K562 (cell line): ENCODE measurements around the gene TBX3. TPM values are rescaled to one million over a fixed set of nuclear protein-coding genes. Genes with fewer than 3 reads are reported as not detected.

Experiments
- ATAC-seq: fragments of 200-7000 bp; cut with Tn5 transposase; 3 replicates; pipeline ENCODE4 v1.9.1; 2020; ENCODE audit warnings: moderate library complexity
- BruUV-seq: library from RNA; stranded (reverse); fragments of 400-500 nt; replicated peaks from 2 replicates; lab custom pipeline; 2021; lab: Mats Ljungman, UMichigan
- CTCF ChIA-PET: fragments of 300-600 bp; formaldehyde crosslinking; extraction: SDS; loops from one replicate; lab custom pipeline; 2021; ENCODE audit warnings: low intra/inter-chr PET ratio; lab: Yijun Ruan, JAX
- POLR2A ChIA-PET: fragments of 300-600, 350-650 bp; sonication (Branson Sonifier 250); formaldehyde crosslinking; extraction: SDS; loops from one replicate; lab custom pipeline; 2021; ENCODE audit warnings: antibody characterized with exemption, inconsistent platforms; lab: Yijun Ruan, JAX
- DNase-seq, 4 experiments: peaks; one replicate each; pipeline versions ENCODE4 v3.0.0 to v3.0.0-alpha.2; 2011 to 2018; ENCODE audit warnings: low spot score in 3 of 4, mixed read lengths in 3 of 4; ENCODE audit errors: extremely low read depth in 1 of 4
- FAIRE-seq: peaks from 2 replicates; lab custom pipeline; 2011; peaks lifted over from hg19 to GRCh38; lab: Jason Lieb, UNC
- H2AFZ ChIP-seq: 2 replicates; pipeline ENCODE4 v1.6.0; 2011; ENCODE audit warnings: low read depth, low read length, control low read depth, inconsistent platforms
- H3K27ac ChIP-seq: fragments of 200-600 bp; 3 replicates; pipeline ENCODE4 v1.8.0; 2011; ENCODE audit warnings: low read depth, mild to moderate bottlenecking, control low read depth, inconsistent platforms, low read length, moderate library complexity, mixed read lengths; ENCODE audit errors: extremely low read depth
- H3K27me3 ChIP-seq, 2 experiments: fragments of 300-600 bp in 1 of 2; 2 replicates in 1 of 2; 3 replicates in 1 of 2; pipeline versions ENCODE4 v1.6.0 to v1.8.0; 2011; ENCODE audit warnings: inconsistent platforms in 2 of 2, low read length in 2 of 2, mild to moderate bottlenecking in 1 of 2, mixed read lengths in 1 of 2, moderate library complexity in 1 of 2; ENCODE audit not compliant: control insufficient read depth in 2 of 2, insufficient read depth in 2 of 2
- H3K36me3 ChIP-seq: fragments of 300-600 bp; 3 replicates; pipeline ENCODE4 v1.8.0; 2011; ENCODE audit warnings: mild to moderate bottlenecking, low read length, inconsistent platforms; ENCODE audit not compliant: control insufficient read depth, insufficient read depth
- H3K4me1 ChIP-seq, 2 experiments: fragments of 200-600 bp in 1 of 2; replicated peaks in 1 of 2; 2 replicates in 1 of 2; 3 replicates in 1 of 2; pipeline versions ENCODE4 v1.5.1 to v1.8.0; 2011; ENCODE audit warnings: inconsistent platforms in 2 of 2, low read length in 2 of 2, mild to moderate bottlenecking in 1 of 2, mixed read lengths in 1 of 2, moderate library complexity in 1 of 2; ENCODE audit not compliant: control insufficient read depth in 2 of 2, insufficient read depth in 2 of 2
- H3K4me2 ChIP-seq: 2 replicates; pipeline ENCODE4 v1.6.1; 2011; ENCODE audit warnings: low read length, control low read depth, inconsistent platforms, mixed read lengths; ENCODE audit not compliant: insufficient read depth
- H3K4me3 ChIP-seq: fragments of 200-600 bp; sonication (generic), shearing (Covaris generic); 2 replicates; pipeline ENCODE4 v1.5.1; 2016; ENCODE audit warnings: control low read depth, inconsistent platforms
- H3K79me2 ChIP-seq: fragments of 200-600 bp; 3 replicates; pipeline ENCODE4 v1.8.0; 2011; ENCODE audit warnings: low read length, inconsistent platforms; ENCODE audit not compliant: control insufficient read depth, insufficient read depth
- H3K9ac ChIP-seq, 2 experiments: 2 replicates each; pipeline versions ENCODE4 v1.6.0 to v1.6.1; 2011; ENCODE audit warnings: low read depth in 2 of 2, low read length in 2 of 2, control low read depth in 1 of 2, inconsistent platforms in 1 of 2, mild to moderate bottlenecking in 1 of 2, mixed read lengths in 1 of 2; ENCODE audit not compliant: insufficient read depth in 1 of 2
- H3K9me1 ChIP-seq: one replicate; pipeline ENCODE4 v1.6.0; 2011; ENCODE audit warnings: inconsistent platforms, mild to moderate bottlenecking, low read length, moderate library complexity; ENCODE audit not compliant: control insufficient read depth, insufficient read depth
- H3K9me3 ChIP-seq: replicated peaks from 2 replicates; pipeline ENCODE4 v1.5.1; 2011; ENCODE audit warnings: low read depth, low read length, inconsistent platforms; ENCODE audit not compliant: control insufficient read depth, insufficient read depth
- H4K20me1 ChIP-seq: replicated peaks from 2 replicates; pipeline ENCODE4 v1.6.1; 2011; ENCODE audit warnings: low read length, inconsistent platforms, mixed read lengths; ENCODE audit not compliant: control insufficient read depth, insufficient read depth
- ARID1B ChIP-seq: fragments of 450-650 bp; IDR thresholded peaks from 2 replicates; pipeline ENCODE4 v1.6.1; 2016; ENCODE audit warnings: antibody characterized with exemption, mild to moderate bottlenecking, inconsistent platforms
- ETV6 ChIP-seq, 3 experiments: fragments of 150-350 bp in 1 of 3; sonication (generic) in 1 of 3; formaldehyde crosslinking in 1 of 3; IDR thresholded peaks; 2 replicates each; pipeline versions ENCODE4 v1.6.1 to v1.8.0; 2014 to 2022; ENCODE audit warnings: borderline replicate concordance in 2 of 3, low read depth in 2 of 3, antibody characterized with exemption in 1 of 3, low read length in 1 of 3, mild to moderate bottlenecking in 1 of 3, missing genetic modification reagents in 1 of 3
- NR2C2 ChIP-seq, 2 experiments: fragments of 200-800 bp in 1 of 2; sonication (Bioruptor generic) in 1 of 2; sonication (generic) in 1 of 2; formaldehyde crosslinking in 1 of 2; IDR thresholded peaks; 2 replicates each; pipeline versions ENCODE4 v1.6.1 to v1.8.0; 2016 to 2022; ENCODE audit warnings: mild to moderate bottlenecking in 1 of 2, missing compliant biosample characterization in 1 of 2, missing genetic modification characterization in 1 of 2, missing genetic modification reagents in 1 of 2
- ZNF655 ChIP-seq: fragments of 250-450 bp; sonication (Bioruptor Pico); IDR thresholded peaks from 2 replicates; pipeline ENCODE4 v1.5.0; 2021
- WGBS: fragments of 100-300 bp; shearing (Covaris generic); methylation state at CpG from one replicate; pipeline ENCODE4 v1.1.6; 2016; ENCODE audit warnings: low coverage, mixed read lengths; ENCODE audit not compliant: insufficient coverage; ENCODE audit errors: missing lambda C conversion rate; 5-methylcytosine and 5-hydroxymethylcytosine counted together
- in situ Hi-C: fragments of 300-500 bp; cut with MboI; formaldehyde crosslinking; loops from 4 replicates; pipeline ENCODE4 v1.15.0; 2018; ENCODE audit warnings: inconsistent platforms, mixed read lengths
- intact Hi-C: fragments of 100-400 bp; cut with micrococcal nuclease; formaldehyde crosslinking; loops from 2 replicates; pipeline ENCODE4 v1.14.2; 2022
- polyA plus RNA-seq, 8 experiments: library from polyadenylated mRNA; depleted of rRNA in 4 of 8; stranded (reverse) in 5 of 8; unstranded in 3 of 8; fragments of >200 nt; fragmentation: Nextera tagmentation in 2 of 8; fragmentation: Illumina TruSeq in 1 of 8; extraction: Ambion mirVana in 2 of 8; extraction: Trizol in 1 of 8; gene quantifications; 2 replicates each; pipeline versions ENCODE4 v1.2.1 to v1.2.3, GENCODE V29; 2011 to 2014; ENCODE audit warnings: inconsistent platforms in 1 of 8, missing spikeins in 1 of 8
- total RNA-seq, 7 experiments: library from RNA; depleted of rRNA in 6 of 7; stranded (reverse); fragments of >200 nt in 6 of 7; fragmentation: Illumina TruSeq in 2 of 7; extraction: Trizol in 2 of 7; gene quantifications; 2 replicates each; pipeline versions ENCODE4 v1.2.1 to v1.2.3, GENCODE V29; 2011 to 2021; ENCODE audit warnings: low replicate concordance in 1 of 7
- TF ChIP-seq, protein P1 (sequence below), 3 experiments: fragments of 200-800 bp in 1 of 3; fragments of 250-450 bp in 1 of 3; fragments of 450-650 bp in 1 of 3; sonication (Bioruptor Pico) in 1 of 3; sonication (Bioruptor generic) in 1 of 3; formaldehyde crosslinking in 1 of 3; IDR thresholded peaks; 2 replicates each; pipeline versions ENCODE4 v1.6.1 to v1.8.0; 2016 to 2022; ENCODE audit warnings: mild to moderate bottlenecking in 2 of 3, missing genetic modification characterization in 2 of 3, missing compliant biosample characterization in 1 of 3, moderate library complexity in 1 of 3

The TBX3 gene
- total and polyA plus RNA-seq, 9 of the 15 experiments (the other 6 are each of a cell fraction or from before 2014, with no cell fraction given): 0.03 to 0.60 (median 0.19) TPM

GRCh38 chr12:114721266-114721665 lies 37.3 kb upstream of the TBX3 start:
- in situ Hi-C loops (no loop called here), intact Hi-C loops (no loop called here)
- Histone ChIP-seq H3K4me2 (no peak overlapping the region), H3K4me3 (no peak overlapping the region), H4K20me1 (no peaks in the 10 kb centered on the region; the same call in 1 of the 2 replicates), H3K9me1 (no peaks in the 10 kb centered on the region), H3K9me3 (no peaks in the 10 kb centered on the region), H3K36me3 (no peaks in the 10 kb centered on the region), H3K79me2 (no peaks in the 10 kb centered on the region), H3K27me3 (no peaks in the 10 kb centered on the region; a peak in 1 of 5 replicates), H3K4me1 (no peaks in the 10 kb centered on the region), H2AFZ (no peak overlapping the region), H3K27ac (no peak overlapping the region), H3K9ac (no peak overlapping the region)
- CTCF ChIA-PET: no interaction called here
- FAIRE-seq (no peak), ATAC-seq (no peak), DNase-seq (no peak)
- TF ChIP-seq ZNF655 (CRISPR knock-in tag): no peak
- TF ChIP-seq ETV6 (IDR thresholded peaks at IDR 0.05; ENCODE audit: borderline replicate concordance in 1 of 2, low read depth in 2 of 2, low read length in 1 of 2): no peak
- no peak for TF ChIP-seq ETV6 (CRISPR knock-in tag; IDR thresholded peaks at IDR 0.05; ENCODE audit: borderline replicate concordance)
- TF ChIP-seq, protein P1, sequence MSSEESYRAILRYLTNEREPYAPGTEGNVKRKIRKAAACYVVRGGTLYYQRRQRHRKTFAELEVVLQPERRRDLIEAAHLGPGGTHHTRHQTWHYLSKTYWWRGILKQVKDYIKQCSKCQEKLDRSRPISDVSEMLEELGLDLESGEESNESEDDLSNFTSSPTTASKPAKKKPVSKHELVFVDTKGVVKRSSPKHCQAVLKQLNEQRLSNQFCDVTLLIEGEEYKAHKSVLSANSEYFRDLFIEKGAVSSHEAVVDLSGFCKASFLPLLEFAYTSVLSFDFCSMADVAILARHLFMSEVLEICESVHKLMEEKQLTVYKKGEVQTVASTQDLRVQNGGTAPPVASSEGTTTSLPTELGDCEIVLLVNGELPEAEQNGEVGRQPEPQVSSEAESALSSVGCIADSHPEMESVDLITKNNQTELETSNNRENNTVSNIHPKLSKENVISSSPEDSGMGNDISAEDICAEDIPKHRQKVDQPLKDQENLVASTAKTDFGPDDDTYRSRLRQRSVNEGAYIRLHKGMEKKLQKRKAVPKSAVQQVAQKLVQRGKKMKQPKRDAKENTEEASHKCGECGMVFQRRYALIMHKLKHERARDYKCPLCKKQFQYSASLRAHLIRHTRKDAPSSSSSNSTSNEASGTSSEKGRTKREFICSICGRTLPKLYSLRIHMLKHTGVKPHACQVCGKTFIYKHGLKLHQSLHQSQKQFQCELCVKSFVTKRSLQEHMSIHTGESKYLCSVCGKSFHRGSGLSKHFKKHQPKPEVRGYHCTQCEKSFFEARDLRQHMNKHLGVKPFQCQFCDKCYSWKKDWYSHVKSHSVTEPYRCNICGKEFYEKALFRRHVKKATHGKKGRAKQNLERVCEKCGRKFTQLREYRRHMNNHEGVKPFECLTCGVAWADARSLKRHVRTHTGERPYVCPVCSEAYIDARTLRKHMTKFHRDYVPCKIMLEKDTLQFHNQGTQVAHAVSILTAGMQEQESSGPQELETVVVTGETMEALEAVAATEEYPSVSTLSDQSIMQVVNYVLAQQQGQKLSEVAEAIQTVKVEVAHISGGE (CRISPR knock-in tag; IDR thresholded peaks at IDR 0.05): no peak
- TF ChIP-seq ARID1B: no peak
- TF ChIP-seq NR2C2 (CRISPR knock-in tag; IDR thresholded peaks at IDR 0.05): no peak
- no peak for TF ChIP-seq NR2C2 (tag; IDR thresholded peaks at IDR 0.05)
- POLR2A ChIA-PET: no interaction called here
- no TSS peak for BruUV-seq
- 0% methylated on average over 7 of the region's 7 CpGs for WGBS
